GM19397 (cell line): ENCODE data around the gene SAGE1.
"Not testable (repeated sequence)": the region's sequence is repeated elsewhere in the genome, so short reads cannot be mapped to it uniquely, and the experiment has no call there.

Experiments
- ATAC-seq: cut with Tn5 transposase; IDR thresholded peaks from one replicate; pipeline ENCODE4 v1.9.1; 2021; ENCODE audit warnings: mild to moderate bottlenecking, moderate library complexity; ENCODE audit not compliant: unreplicated experiment

The SAGE1 gene, protein sequence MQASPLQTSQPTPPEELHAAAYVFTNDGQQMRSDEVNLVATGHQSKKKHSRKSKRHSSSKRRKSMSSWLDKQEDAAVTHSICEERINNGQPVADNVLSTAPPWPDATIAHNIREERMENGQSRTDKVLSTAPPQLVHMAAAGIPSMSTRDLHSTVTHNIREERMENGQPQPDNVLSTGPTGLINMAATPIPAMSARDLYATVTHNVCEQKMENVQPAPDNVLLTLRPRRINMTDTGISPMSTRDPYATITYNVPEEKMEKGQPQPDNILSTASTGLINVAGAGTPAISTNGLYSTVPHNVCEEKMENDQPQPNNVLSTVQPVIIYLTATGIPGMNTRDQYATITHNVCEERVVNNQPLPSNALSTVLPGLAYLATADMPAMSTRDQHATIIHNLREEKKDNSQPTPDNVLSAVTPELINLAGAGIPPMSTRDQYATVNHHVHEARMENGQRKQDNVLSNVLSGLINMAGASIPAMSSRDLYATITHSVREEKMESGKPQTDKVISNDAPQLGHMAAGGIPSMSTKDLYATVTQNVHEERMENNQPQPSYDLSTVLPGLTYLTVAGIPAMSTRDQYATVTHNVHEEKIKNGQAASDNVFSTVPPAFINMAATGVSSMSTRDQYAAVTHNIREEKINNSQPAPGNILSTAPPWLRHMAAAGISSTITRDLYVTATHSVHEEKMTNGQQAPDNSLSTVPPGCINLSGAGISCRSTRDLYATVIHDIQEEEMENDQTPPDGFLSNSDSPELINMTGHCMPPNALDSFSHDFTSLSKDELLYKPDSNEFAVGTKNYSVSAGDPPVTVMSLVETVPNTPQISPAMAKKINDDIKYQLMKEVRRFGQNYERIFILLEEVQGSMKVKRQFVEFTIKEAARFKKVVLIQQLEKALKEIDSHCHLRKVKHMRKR

DNA sequence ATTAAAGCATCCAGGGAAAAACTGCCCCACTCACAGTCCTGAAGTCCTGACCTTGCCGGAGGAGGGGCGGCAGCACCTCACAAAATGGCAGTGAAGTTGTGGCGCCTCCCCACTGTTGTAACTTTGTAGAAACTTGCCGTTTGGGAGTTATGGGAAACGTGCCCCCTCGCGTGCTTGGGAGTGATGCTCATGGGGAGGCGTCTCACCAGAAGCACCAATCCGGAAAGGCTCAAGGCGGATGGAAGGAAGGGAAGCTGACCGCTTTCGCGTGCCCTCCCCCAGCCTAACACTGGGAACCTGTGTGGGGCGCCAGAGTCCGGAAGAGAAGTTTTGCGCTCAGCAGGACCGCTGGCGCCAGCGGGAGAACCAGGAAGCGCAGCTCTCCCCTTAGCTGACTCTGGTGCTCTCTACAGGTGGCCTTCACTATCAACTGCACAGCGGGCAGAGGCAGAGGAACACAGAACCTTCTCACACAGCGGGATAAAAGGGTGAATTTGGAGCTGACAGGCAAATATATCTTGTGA lies at the start of gene SAGE1, which contains the start of gene CT45A10:
SAGE1 (plus strand) TSS at position 423 of the 524 bp plus-strand sequence. CDS start 2,527 bp downstream, outside the sequence.
CT45A10 (minus strand) TSS at position 151 of the 524 bp plus-strand sequence. CDS start 8,100 bp downstream, outside the sequence.
- ATAC-seq, result no peak

DNA sequence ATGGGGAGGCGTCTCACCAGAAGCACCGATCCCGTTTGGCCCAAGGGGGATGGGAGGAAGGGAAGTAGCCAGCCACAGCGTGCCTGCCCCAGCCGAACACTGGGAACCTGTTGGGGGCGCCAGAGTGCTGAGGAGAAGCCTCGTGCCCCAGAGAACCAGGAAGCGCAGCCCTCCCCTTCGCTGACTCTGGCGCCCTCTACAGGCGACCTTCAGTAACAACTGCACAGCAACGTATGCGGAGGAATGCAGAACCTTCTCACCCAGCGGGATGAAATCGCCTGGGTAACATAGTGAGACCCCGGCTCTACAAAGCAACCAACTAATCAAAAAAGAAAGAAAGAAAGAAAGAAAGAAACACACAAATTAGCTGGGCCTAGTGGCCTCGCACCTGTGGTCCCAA lies 39.1 kb upstream of the SAGE1 start, which contains the start of gene CT45A8:
CT45A8 (minus strand) TSS at position 101 of the 400 bp plus-strand sequence. CDS start 3,755 bp downstream, outside the sequence.
- not testable (repeated sequence) for ATAC-seq

DNA sequence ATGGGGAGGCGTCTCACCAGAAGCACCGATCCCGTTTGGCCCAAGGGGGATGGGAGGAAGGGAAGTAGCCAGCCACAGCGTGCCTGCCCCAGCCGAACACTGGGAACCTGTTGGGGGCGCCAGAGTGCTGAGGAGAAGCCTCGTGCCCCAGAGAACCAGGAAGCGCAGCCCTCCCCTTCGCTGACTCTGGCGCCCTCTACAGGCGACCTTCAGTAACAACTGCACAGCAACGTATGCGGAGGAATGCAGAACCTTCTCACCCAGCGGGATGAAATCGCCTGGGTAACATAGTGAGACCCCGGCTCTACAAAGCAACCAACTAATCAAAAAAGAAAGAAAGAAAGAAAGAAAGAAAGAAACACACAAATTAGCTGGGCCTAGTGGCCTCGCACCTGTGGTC lies 21.8 kb upstream of the SAGE1 start, which contains the start of gene CT45A9:
CT45A9 (minus strand) TSS at position 101 of the 400 bp plus-strand sequence. CDS start 3,751 bp downstream, outside the sequence.
- not testable (repeated sequence) for ATAC-seq

DNA sequence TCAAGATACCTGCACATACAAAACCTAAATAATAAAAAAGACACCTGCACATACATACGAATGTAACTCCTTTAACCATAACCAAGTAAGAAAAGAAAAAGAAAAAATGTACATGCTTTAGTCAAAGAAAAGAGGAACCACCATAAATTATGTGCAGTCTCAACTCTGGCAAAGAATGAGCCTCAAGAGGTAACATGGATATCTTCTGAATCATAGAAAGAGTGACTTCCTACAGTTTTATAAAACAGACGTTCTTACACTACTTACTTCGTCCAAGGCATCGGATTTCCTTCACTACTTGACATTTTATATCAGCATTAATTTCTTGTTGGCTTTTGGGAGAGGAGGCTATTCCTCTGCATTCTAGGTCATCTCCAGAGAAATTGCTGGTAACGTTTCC lies 10.8 kb upstream of the SAGE1 start:
- not testable (repeated sequence) for ATAC-seq

DNA sequence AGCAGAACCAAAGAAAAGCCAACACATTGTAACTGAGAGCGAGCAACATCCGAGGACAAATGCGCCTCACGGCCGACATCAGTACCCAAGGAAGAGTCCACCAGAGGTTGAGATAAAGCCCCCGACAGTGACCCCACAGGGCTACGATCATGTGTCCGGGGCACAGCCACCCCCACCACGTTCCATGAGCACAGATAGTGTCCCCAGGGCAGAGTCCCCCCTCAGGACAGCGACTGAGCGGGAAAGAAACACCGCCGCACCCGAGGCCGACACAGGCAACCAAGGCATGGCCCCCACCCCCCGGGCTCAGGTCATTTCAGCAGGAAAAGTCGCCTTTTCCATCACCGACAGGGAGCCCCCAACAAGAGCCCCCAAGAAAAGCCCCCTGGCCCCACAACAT lies 5.3 kb upstream of the SAGE1 start:
- not testable (repeated sequence) for ATAC-seq

DNA sequence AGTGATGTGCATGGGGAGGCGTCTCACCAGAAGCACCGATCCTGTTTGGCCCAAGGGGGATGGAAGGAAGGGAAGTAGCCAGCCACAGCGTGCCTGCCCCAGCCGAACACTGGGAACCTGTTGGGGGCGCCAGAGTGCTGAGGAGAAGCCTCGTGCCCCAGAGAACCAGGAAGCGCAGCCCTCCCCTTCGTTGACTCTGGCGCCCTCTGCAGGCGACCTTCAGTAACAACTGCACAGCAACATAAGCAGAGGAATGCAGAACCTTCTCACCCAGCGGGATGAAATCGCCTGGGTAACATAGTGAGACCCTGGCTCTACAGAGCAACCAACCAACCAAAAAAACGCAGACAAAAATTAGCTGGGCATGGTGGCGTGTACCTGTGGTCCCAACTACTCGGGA lies 4.5 kb upstream of the SAGE1 start:
- not testable (repeated sequence) for ATAC-seq

DNA sequence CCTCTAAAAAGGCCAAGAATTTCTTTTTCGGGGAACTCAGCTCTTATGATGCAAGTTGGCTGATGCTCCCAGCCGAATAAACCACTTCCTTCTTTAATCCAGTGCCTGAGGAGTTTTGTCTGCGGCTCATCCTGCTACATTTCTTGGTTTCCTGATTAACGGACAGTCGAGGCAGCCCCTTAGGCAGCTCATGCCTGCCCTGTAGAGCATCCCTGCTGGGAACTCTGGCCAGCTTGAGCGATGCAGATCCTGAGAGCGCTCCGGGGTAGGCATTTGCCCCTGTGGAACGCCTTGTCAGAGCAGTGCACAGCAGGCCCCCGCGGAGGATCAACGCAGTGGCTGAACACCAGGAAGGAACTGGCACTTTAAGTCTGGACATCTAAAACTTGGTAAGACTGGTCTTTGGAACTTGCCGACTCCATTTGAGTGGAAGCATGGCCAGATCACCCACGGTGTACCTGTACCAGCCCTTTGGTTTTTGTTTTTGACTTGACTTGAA lies 3.4 kb upstream of the SAGE1 start:
- ATAC-seq, result no peak

DNA sequence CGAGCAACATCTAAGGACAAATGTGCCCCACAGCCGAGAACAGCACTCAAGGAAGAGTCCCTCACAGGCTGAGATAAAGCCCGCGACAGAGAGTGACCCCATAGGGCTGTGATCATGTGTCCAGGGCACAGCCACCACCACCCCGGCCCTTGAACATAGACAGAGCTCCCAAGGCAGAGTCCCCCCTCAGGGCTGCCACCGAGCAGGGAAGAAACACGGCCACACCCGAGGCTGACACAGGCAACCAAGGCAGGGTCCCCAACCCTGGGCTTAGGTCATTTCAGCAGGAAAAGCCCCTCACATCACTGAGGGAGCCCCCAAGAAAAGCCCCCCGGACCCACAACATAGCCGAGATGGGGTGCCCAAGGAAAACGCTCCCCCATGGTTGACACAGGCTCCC lies 735 bp upstream of the SAGE1 start:
- no peak for ATAC-seq

DNA sequence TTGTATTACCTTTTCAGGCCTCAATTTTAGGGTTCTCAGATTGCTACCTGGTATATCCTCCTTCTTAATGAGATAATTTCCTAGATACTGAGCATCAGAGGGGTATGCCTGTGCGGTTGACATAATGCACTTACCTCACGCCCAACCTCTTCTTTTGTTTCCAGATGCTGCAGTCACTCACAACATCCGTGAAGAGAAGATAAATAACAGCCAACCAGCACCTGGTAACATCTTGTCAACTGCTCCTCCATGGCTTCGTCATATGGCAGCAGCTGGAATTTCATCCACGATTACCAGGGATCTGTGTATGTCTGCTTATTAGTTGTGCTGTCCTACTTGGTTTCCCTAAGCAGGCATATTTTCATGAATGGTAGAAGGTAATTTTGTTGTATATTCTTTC lies 16.7 kb downstream of the SAGE1 start:
- ATAC-seq, result no peak

DNA sequence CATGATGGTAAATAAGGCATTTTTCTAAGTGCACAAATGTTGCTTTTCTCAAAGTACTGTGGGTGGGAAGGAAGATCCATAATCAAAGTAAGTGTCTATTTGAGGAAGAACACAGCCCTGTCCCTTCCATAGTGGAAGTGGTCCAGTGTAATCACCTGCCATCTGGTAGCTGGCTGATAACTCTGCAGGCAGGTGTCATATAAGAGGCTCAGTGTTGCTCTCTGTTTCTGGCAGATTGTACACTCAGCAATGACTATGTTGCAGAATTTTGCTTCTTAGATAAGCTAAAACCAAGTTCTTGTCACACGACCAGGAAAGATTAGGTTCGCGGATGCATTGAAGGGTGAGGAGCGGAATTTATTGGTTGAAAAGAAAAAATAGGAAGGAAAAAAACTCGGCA lies 20.9 kb downstream of the SAGE1 start:
- no peak for ATAC-seq

DNA sequence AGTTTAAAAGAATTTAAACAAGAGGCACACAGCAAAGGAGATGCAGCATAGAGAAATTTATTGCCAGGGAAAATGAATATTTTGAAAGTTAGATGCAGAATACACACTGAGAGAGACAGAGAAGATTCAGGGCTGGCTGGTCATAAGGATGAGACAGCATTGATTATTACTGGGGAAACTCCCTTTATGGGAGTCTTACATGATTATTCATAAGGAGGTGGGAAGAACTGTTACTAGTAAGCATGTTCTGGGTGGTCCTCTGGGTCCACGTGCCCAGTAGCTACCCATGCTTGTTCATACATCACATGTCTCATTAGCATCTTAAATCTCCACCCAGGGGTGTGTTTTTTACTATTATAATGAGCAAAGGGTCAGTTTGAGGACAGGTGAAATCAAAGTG lies 27.0 kb downstream of the SAGE1 start:
- not testable (repeated sequence) for ATAC-seq

DNA sequence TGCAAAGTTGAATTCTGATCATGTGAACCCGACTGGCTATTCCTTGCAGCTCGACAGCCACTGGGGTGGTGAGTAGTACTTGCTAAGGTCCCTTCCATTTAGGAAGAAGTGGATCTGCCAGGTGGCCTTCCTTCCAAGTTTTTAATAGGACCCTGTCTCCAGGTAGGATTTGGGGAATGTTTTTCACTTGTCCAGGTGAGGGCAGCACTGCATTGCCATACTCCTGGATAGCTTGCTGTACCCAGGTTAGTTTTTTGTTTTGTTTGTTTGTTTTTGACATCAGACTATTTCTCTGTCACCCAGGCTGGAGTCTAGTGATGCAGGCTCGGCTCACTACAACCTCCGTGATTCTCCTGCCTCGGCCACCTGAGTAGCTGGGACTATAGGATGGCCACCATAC lies 29.8 kb downstream of the SAGE1 start:
- ATAC-seq, result no peak

DNA sequence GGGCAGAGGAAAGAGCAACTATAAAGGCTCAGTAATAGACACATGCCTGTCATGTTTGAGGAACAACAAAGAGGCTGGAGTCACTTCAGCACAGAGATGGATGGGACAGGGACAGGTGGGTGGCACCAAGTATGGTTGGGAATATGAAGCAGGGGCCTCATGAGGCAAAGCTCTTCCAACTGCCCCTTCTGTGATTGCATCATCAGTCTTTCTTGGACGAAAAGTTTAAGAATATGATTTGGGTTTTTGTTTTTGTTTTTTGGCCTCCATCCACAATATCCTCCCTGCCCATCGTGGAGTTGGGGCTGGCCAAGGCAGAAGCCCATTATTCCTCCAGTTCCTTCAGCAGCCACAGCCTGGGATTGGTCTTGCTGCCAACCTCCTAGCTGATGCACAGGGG lies 34.4 kb downstream of the SAGE1 start:
- no peak for ATAC-seq

DNA sequence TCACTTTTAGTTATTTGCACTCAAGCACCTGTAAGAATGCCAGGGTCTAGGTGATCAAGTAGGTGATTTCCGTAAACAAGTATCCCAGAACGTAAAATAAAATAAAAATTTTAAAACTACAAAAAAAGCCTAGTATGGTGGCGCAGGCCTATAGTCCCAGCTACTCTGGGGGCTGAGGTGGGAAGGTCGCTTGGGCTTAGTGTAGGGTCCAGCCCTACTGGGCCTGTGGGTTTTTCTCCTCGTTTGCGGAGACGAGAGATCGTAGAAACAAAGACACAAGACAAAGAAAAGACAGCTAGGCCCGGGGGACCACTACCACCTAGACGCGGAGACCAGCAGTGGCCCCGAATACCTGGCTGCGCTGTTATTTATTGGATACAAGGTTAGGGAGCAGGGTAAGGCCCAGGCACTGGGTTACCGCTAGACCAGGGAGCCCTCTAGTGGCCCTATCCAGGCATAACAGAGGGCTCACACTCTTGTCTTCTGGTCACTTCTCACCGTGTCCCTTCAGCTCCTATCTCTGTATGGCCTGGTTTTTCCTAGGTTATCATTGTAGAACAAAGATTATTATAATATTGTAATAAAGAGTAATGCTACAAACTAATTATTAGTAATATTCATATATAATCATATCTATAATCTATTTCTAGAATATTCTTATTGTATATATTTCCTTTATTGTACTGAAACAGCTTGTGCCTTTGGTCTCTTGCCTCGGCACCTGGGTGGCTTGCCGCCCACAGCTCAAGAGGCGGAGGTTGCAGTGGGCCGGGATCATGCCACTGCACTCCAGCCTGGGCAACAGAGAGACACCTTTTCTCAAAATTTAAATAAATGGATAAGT lies 38.4 kb downstream of the SAGE1 start:
- no peak for ATAC-seq

DNA sequence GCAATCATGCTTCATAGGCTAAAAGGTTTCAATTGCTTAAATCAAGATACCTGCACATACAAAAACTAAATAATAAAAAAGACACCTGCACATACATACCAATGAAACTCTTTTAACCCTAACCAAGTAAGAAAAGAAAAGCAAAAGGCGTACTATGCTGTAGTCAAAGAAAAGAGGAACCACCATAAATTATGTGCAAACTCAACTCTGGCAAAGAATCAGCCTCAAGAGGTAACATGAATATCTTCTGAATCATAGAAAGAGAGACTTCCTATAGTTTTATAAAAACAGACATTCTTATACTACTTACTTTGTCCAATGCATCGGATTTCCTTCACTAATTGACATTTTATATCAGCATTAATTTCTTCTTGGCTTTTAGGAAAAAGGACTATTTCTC lies 51.0 kb downstream of the SAGE1 start:
- ATAC-seq, result no peak

DNA sequence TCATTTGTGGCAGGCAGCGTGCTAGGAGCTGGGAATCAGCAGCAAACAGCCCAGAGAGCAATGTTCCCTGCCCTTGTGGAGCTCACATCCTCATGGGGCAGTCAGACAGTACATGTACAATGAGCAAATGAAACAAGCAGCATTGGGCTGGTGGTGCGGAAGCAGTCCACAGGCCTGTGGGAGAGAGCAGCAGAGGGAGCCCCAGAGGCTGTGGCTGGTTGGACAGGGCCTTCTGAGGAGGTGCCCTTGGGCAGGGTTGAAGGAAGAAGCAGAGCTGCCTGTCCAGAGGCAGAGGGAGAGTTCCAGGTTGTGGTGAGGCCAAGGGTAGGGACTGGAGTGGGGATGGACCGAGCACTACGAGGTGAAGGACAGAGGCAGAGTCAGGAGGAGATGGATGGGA lies 57.8 kb downstream of the SAGE1 start:
- ATAC-seq, result no peak
